HT1080 (cell line): ENCODE results near the gene PDGFC. TPM values are rescaled to one million over a fixed set of nuclear protein-coding genes. Genes with fewer than 3 reads are reported as not detected.
A peak's percentile ranks its signal among the peaks of the same experiment; 100 is the strongest.

Source experiments
- DNase-seq: peaks from one replicate; pipeline ENCODE4 v3.0.0-alpha.2; 2015; ENCODE audit warnings: low read depth
- small RNA-seq: library from RNA; depleted of rRNA; stranded (forward); fragments of <200 nt; gene quantifications from one replicate; pipeline ENCODE3, GENCODE V24; 2014
- total RNA-seq: library from RNA; depleted of rRNA; stranded (reverse); fragments of >200 nt; shearing (Covaris generic); gene quantifications from 2 replicates; pipeline ENCODE4 v1.2.3, GENCODE V29; 2014; rRNA removed

Gene PDGFC
- total RNA-seq, 1 experiment from 2014 or later: 52.3 TPM

DNA sequence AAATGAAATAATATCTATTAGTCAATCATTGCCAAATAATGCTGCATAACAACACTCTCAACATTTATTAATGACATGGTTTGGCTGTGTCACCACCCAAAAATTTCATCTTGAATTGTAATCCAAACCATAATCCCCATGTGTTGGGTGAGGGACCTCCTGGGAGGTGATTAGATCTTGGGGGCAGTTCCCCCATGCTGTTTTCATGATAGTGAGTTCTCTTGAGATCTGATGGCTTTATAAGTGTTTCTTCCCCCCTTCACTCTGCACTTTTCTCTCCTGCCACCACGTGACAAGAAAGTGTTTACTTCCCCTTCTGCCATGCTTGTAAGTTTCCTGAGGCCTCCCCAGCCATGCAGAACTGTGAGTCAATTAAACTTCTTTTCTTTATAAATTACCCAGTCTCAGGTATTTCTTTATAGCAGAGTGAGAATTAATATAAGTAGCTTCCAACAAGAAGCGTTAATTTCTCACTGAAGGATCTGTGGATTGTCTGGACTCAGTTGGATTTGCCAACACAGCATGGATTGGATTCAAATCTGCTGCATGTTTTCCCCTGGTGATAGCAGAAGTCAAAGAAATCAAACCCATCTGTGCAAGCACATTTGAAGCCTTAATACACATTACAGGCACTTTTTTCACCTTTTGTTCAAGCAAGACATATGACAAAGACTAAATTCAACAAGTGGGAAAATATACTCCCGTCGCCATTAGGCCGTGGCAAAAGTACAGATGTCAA, 216.6 kb downstream of the PDGFC start:
- no peak for DNase-seq

DNA sequence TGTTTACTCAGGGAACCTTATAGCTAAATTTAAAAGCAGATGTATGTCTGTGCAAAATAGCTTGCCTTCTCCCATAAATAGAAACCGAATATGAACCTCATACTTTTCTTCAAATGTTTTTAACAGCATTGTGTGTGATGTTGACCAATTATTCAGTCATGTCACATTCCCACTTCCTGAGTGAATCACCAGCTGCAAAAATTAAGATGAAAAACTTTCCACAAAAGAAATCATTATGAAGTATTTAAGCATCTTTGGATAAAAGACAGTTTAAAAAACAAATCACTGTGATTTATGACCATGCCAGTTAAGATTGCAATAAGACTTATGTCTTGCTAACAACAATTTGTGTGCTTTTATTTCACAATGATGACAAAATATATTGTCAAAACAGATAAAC, 220.1 kb downstream of the PDGFC start:
- peak; percentile 73 for DNase-seq

DNA sequence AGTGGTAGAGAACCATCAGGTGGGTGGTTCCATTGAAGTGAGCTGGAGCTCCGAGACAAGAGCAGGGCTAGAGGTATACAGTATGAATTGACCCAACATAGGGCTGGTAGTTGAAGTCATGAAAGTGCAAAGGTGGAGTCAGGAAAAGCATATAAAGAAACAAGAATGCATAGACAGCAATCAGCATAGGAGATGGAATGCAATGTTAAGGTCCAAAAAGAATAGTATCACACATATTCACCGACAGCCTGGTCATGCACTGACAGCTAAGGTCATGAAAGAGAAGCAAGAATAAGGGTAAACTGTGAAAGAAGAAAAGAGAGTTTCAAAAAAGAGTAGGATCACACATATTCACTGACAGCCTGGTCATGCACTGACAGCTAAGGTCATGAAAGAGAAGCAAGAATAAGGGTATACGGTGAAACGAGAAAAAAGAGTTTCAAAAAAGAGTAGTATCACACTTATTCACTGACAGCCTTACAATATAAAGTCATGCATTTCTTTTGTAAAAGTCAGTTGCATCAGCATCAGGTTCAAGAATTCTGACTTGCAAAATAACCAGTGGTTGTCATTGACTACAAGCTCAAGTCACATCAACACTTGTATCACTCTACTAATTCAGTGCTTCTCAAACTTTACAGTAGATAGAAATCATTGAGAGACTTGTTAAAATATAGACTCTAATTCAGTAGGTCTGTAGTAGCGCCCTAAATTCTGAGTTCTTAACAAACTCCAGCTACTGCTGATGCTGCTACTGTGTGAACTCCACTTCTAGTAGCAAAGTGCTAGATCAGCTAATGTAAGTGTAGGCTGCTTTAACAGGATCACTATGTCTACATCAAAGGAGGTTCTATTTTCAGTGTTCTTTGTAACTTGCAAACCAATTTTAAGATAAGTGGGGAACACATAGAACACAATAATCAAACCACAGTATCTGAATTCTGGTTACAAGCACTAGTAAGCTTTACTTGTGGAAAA, 221.9 kb downstream of the PDGFC start:
- no peak for DNase-seq

DNA sequence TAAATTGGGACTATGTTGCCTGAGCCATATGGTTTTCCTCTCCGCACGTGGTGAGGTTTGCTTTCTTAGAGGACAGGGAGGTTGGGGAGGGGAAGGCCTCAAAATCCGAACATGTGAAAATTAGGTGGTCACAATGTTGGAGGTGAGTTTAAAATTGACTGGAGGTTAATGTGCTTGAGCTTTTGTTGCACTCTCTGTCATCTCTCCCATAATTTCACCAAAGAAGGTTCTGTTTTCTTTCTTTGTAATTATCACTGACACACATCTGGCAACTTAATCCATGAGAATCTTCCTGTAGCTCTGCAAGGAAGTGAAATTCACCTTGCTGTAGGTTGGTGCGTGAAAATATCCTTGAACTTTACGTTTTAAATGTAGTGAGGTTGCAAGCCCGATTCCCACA, 225.5 kb downstream of the PDGFC start:
- no peak for DNase-seq

DNA sequence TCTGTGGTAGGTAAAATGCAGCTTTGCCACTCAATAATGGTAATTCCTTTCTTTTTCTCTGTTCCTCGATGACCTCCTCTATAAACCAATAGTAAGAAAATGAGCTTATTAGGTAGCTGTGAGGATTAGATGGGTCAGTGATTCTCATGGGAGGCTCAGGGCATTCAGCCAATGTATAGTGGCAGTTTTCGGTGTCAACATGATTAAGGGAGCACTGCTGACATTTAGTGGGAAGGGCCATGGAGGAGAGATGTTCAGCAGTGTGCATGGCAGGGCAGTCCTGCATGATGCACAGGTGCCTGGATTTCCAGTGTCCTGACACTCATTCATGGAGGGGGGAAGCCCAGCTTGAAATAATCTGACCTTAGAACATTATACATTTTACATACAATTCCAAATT, 232.8 kb downstream of the PDGFC start:
- DNase-seq: no peak

DNA sequence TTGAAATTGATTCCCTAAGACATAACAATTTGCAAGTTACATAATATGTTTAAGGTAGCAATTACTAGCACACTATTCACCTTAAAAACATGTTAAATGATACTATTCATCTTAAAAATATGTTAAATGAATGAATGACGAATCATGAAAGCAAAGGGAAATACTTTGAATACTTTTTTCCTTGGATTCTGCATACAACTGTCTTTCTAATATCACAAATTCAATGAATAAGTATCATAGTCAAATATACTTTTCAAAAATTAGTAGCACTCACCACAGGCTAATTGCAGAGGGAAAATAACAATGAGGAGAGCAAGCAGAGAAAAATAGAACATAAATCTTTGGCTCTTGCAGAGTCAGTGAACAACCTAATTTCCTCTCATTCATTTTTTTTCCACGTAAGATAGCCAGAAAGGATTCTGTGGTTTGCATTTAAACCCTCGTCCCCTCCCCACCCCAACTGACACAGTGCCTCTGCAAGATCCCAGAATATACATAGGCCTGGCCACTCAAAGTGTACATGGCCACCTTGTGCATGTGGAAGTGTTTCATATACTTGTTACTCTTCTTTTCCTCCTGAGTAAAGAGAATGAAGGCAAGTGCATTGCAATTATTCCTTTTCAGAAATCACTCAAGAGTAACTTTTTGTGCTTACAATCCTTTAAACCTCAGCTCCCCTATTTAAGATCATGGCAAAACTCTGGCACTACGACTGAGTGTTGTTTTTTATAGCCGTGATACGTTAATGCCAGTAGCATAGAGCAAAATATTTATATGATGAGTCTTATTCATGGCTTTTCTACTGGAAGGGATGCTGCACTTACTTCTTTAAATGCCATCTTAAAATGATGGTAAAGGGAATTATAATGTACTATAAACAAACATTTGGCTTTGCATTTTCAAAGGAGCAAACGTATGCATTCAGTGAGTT, 236.4 kb downstream of the PDGFC start:
- DNase-seq: peak; percentile 67

DNA sequence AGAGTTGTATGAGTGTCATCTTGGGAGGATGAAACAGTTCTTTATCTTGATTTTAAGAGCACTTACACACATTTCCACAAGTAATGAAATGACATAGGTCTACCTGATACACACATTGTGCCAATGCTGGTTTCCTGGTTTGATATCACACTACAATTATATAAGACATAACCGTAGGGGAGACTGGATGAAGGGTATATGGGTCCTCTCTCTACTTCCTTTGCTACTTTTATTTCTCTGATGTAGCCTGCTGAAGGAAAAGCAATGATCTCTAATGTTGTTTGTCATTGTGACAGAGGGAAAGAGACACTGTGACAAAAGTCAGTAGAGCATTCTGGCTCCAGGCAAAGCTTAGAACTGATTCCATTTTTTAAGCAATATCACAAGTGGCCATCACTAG, 238.0 kb downstream of the PDGFC start:
- DNase-seq: no peak

DNA sequence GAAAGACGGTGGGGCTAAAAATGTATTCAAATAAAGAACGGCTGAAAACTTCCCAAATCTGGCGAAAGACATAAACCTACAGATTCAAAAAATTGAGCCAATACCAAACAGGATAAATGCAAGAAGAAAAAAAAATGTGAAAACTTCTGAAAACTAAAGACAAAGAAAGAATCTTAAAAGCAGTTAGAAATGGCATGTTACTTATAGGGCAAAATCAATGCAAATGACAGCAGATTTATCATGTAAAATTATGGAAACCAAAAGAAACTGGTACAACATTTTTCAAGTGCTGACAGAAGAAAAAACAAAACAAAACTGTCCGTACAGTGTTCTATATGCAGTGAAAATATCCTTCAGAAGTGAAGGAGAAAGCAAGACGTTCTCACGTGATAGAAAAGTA, 239.0 kb downstream of the PDGFC start:
- DNase-seq: peak; percentile 23

DNA sequence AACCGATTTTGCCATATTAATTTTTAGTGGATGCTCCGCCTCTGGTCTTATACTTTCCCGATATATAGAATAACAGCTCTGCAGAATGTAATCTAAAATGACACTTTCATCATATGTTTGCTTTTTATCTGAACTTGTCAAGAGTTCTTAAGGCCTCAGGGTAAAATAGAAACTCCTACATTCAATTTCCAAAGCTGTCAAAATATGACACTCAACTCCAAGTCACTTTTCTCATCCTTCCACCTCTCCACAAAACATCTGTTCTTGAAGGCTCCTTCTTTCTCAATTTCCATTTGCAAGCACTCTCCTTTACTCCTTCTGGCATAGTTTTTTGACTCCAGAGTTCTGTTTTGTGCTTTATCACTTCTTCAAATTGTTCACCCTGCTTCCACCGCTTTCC, 242.2 kb downstream of the PDGFC start:
- DNase-seq: no peak

DNA sequence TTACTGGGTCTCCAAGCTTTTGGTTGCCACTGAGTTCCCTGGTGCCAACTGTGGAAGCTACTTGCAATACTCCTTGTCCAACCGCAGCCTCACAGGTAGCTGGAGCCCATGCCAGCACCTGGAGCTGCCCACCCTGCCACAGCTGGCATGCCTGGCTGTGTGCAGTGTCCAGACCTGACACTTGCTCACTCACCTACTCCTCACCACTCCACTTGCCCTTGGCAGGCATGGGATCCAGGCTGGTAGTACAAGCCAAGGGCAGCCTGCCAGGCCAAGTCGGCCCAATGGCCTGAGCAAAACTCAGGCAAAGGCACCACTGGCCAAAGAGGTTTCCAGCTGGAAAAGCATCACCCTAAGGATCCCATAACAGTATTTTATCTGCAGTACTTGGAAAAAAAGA, 246.3 kb downstream of the PDGFC start:
- no peak for DNase-seq

DNA sequence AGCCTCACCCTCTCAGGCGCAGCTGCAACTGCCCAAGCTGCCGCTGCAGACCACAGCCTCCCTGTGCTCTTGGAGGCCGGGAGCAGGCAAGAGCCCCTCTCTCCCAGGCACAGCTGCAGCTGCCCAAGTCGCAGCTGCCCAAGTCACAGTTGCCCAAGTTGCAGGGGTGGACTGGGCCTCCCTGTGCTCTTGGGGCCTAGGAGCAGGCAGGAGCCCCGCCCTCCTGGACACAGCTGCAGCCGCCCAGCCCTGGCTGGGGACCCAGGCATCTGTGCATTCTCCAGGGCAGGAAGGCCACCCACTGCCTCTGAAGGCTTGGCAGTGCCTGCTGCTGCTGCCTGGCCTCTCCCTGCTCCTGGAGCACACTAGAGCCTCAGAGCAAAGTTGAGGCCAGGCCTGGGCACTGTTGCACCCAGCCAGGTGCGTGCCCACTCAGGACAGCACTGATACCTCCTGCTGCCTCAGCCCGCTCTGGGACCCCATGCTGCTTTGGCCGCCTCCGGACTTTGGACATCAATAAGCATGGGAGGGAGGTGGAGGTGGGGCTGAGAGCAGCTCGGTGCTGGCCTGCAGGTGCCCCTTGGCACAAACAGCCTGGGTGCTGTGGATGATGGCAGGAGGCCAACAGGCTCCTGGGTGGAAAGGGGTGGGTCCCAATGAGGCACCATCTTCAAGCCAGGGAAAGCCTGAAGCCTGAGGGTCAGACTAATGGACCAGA, 247.5 kb downstream of the PDGFC start:
- DNase-seq: no peak

DNA sequence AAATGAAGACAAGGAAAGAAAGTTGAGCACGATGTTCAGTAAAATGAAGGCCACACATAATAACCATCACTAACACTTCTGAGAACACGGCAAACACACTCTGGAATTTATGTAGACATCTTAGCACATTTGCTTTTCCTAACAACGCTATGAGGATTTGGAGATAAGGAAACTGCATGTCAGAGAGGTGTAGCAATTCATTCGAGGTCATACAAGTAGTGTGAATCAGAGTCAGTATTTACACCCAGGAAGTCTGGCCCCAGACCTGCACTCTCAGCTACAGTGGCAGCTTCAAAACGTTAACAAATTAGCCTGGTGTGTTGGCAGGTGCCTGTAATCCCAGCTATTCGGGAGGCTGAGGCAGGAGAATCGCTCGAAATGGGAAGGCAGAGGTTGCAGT, 253.4 kb downstream of the PDGFC start:
- no peak for DNase-seq

DNA sequence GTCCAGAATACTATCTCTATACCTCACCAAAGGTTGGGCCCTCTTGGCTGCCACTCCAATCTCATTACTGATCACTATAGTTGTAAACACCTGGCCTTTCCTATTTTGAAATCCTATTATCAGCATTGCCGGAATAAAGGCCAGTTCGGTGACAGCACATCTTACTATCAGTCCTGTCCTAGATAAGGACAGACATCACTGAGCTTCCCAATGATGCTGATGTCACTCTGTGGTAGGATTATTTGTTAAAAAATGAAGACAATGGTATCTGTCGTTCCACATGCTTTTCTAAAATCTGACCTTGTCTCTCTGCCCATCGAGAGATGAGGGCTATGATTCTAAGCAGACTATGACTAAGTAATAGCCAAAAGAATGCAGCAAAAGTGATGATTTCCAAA, 260.4 kb downstream of the PDGFC start:
- DNase-seq: no peak

Small RNA genes within 50 kb of the gene (small RNA-seq; reads per million reads assigned to genes)
- not detected for gene AC092608.2

Other genes with a start within 250 kb of the PDGFC start
- gene GLRB, start 104.4 kb upstream of the PDGFC start, total RNA-seq: 8.8 and 14.6 TPM in 2 replicates
- gene GRIA2, start 248.9 kb upstream of the PDGFC start, total RNA-seq: not detected in 2 replicates